Endothelial cell (in vitro differentiated cells): ENCODE data around the gene HHATL. TPM values are rescaled to one million over a fixed set of nuclear protein-coding genes. Genes with fewer than 3 reads are reported as not detected.

Source experiments
- DNase-seq: peaks from one replicate; pipeline ENCODE4 v3.0.0; 2021; ENCODE audit warnings: low spot score
- H3K27ac Mint-ChIP-seq: one replicate; pipeline ENCODE4 v1.8.0; 2021; ENCODE audit warnings: mixed read lengths, inconsistent platforms; ENCODE audit not compliant: unreplicated experiment
- H3K27me3 Mint-ChIP-seq: one replicate; pipeline ENCODE4 v1.8.0; 2021; ENCODE audit warnings: mild to moderate bottlenecking, moderate library complexity, mixed read lengths, inconsistent platforms; ENCODE audit not compliant: unreplicated experiment
- H3K36me3 Mint-ChIP-seq: one replicate; pipeline ENCODE4 v1.8.0; 2021; ENCODE audit warnings: mild to moderate bottlenecking, low read depth, mixed read lengths, inconsistent platforms; ENCODE audit not compliant: unreplicated experiment
- H3K4me1 Mint-ChIP-seq: one replicate; pipeline ENCODE4 v1.8.0; 2021; ENCODE audit warnings: mild to moderate bottlenecking, mixed read lengths, inconsistent platforms; ENCODE audit not compliant: unreplicated experiment
- H3K4me3 Mint-ChIP-seq: one replicate; pipeline ENCODE4 v1.8.0; 2021; ENCODE audit warnings: mild to moderate bottlenecking, mixed read lengths, inconsistent platforms; ENCODE audit not compliant: unreplicated experiment
- H3K9me3 Mint-ChIP-seq: one replicate; pipeline ENCODE4 v1.8.0; 2021; ENCODE audit warnings: mixed read lengths, inconsistent platforms; ENCODE audit not compliant: unreplicated experiment
- total RNA-seq: library from RNA; stranded (reverse); fragmentation: NEBNext Ultra II Directional; extraction: Animal tissue kit (Norgen Biotek cat#: 25700); gene quantifications from one replicate; pipeline ENCODE4 v1.2.1, GENCODE V29; 2021; ENCODE audit not compliant: unreplicated experiment
- TF ChIP-seq, protein P1 (sequence below): fragments of 200-600 bp; sonication (generic); IDR thresholded peaks from one replicate; pipeline ENCODE4 v1.5.0; 2021; ENCODE audit warnings: antibody characterized with exemption; ENCODE audit not compliant: unreplicated experiment

HHATL gene
- total RNA-seq, 1 donor from 2014 or later, result not detected

GRCh38 chr3:42656680-42657610 lies 45.7 kb downstream of the HHATL start:
- H3K9me3 Mint-ChIP-seq, result no peaks in the 10 kb centered on the region
- TF ChIP-seq, protein P1, sequence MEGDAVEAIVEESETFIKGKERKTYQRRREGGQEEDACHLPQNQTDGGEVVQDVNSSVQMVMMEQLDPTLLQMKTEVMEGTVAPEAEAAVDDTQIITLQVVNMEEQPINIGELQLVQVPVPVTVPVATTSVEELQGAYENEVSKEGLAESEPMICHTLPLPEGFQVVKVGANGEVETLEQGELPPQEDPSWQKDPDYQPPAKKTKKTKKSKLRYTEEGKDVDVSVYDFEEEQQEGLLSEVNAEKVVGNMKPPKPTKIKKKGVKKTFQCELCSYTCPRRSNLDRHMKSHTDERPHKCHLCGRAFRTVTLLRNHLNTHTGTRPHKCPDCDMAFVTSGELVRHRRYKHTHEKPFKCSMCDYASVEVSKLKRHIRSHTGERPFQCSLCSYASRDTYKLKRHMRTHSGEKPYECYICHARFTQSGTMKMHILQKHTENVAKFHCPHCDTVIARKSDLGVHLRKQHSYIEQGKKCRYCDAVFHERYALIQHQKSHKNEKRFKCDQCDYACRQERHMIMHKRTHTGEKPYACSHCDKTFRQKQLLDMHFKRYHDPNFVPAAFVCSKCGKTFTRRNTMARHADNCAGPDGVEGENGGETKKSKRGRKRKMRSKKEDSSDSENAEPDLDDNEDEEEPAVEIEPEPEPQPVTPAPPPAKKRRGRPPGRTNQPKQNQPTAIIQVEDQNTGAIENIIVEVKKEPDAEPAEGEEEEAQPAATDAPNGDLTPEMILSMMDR, result no peak
- DNase-seq, result no peak
- peaks cover 30% of the 10 kb centered on the region for H3K27me3 Mint-ChIP-seq
- no peak overlapping the region for H3K27ac Mint-ChIP-seq
- H3K4me3 Mint-ChIP-seq, result no peak overlapping the region
- H3K36me3 Mint-ChIP-seq, result peaks cover 13% of the 10 kb centered on the region
- H3K4me1 Mint-ChIP-seq, result peaks cover 31% of the 10 kb centered on the region

- Mint-ChIP-seq H3K36me3 (peaks cover 8% of the 10 kb centered on the region), H3K27ac (no peak overlapping the region), H3K4me3 (peak overlapping the region; percentile 23), H3K4me1 (peaks cover 36% of the 10 kb centered on the region), H3K9me3 (no peaks in the 10 kb centered on the region), H3K27me3 (peaks cover 28% of the 10 kb centered on the region)
- TF ChIP-seq, protein P1, result no peak
- DNase-seq, result no peak
These were observed 46.5 kb downstream of the HHATL start for GRCh38 chr3:42655980-42656679.

DNA sequence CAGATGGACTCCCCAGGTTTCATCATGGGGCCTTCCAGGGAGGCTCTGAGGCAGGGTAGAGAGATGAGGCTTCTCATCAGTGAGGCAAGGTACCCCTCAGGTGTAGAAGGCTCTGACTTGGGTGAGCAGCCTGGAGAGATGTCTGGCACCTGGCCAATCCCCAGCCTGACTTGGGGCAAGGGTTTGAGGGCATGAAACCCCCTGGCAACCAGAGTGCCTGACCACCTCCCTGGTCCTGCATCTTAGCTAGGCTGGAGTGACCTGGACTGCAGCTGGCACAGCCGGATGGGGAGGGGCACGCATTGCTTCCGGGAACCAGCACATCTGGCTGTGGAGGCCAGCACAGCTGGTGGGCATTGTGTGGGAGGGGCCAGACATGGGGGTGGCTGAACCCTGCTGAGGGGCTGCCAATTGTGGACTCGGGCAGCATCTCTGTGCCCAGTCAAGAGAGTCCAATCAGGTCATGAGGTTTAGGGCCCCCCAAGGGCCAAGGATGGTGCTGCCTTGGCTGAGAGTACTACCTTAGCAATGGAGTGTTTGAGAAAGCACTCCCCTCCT lies 47.2 kb downstream of the HHATL start:
- Mint-ChIP-seq H3K9me3 (no peaks in the 10 kb centered on the region), H3K36me3 (peaks cover 5% of the 10 kb centered on the region), H3K4me1 (peaks cover 39% of the 10 kb centered on the region), H3K27ac (no peak overlapping the region), H3K4me3 (peak overlapping the region; percentile 51), H3K27me3 (peaks cover 24% of the 10 kb centered on the region)
- no peak for DNase-seq
- TF ChIP-seq, protein P1, result no peak

DNA sequence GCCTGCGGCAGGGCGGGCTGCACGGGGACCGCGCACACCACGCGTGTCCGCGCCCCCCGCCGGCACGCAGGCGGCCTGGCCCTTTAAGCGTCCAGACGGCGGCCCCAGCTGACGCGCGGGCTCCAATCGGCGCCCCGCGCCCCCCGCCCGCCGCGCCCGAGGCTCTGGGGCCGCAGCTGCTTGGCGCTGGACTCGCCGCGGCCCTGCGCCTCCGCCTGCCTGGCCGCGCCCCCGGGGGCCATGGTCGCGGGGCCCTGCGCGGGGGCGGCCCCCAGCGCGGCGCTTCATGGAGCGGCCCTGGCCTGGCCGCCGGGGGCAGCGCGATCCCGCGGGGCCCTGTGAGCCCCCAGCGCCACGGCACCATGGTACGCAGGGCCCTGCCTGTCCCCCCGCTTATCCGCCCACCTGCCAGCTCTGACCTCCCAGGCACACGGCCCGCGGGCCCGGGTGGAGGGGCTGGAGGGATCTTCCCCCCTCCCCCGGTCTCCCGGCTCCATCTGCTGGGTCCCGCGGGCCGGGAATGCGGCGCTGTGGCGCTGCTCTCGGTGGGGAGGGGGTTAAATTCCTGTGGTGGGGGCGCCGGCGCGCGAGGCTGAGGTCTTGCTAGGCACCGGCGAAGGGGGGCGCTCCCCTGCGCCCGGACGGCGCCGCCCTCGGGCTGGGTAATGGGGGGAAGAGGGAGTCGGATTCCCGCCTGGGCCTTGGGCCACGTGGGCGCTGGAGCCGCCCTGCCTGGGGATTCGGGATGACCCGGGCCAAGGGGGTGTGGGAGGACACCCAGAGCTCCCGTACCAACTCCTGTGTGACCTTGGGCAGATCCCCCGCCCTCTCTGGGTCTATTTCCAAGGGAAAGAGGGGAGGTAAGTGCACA lies 48.0 kb downstream of the HHATL start:
- peak; percentile 59 for DNase-seq
- Mint-ChIP-seq H3K4me1 (peaks cover 34% of the 10 kb centered on the region), H3K36me3 (no peaks in the 10 kb centered on the region), H3K27me3 (peaks cover 22% of the 10 kb centered on the region), H3K9me3 (no peaks in the 10 kb centered on the region), H3K4me3 (peak overlapping the region; percentile 51), H3K27ac (no peak overlapping the region)
- TF ChIP-seq, protein P1, result no peak
